Kidney epithelial cell (primary cell): ENCODE data around the gene TOMM70. TPM values are rescaled to one million over a fixed set of nuclear protein-coding genes. Genes with fewer than 3 reads are reported as not detected.

Experiments
- DNase-seq: peaks from one replicate; pipeline ENCODE4 v3.0.0-alpha.2; 2010; ENCODE audit warnings: low read depth
- H3K27me3 ChIP-seq: 2 replicates; pipeline ENCODE4 v1.6.0; 2011; ENCODE audit warnings: low read length; ENCODE audit not compliant: control insufficient read depth, insufficient read depth
- H3K36me3 ChIP-seq: 2 replicates; pipeline ENCODE4 v1.5.1; 2011; ENCODE audit warnings: low read length; ENCODE audit not compliant: control insufficient read depth, insufficient read depth
- H3K4me3 ChIP-seq: 2 replicates; pipeline ENCODE4 v1.5.1; 2011; ENCODE audit warnings: low read depth, mild to moderate bottlenecking, control low read depth, low read length
- CTCF ChIP-seq: IDR thresholded peaks from 2 replicates; pipeline ENCODE4 v1.5.1; 2011; ENCODE audit warnings: mild to moderate bottlenecking, moderate library complexity, low read length, control low read depth, inconsistent platforms; ENCODE audit not compliant: insufficient read depth, poor library complexity, severe bottlenecking
- total RNA-seq: library from RNA; depleted of rRNA; stranded (reverse); fragments of >200 nt; gene quantifications from 2 replicates; pipeline ENCODE4 v1.2.3, GENCODE V29; 2015

The TOMM70 gene
- total RNA-seq, 1 donor from 2014 or later: 39.1 TPM

- Histone ChIP-seq H3K4me3 (no peak overlapping the region), H3K36me3 (no peaks in the 10 kb centered on the region), H3K27me3 (no peaks in the 10 kb centered on the region)
- DNase-seq: no peak
- TF ChIP-seq CTCF: no peak
Observed at GRCh38 chr3:100438623-100438974, 37.7 kb upstream of the TOMM70 start.

- DNase-seq: no peak
- Histone ChIP-seq H3K27me3 (no peaks in the 10 kb centered on the region), H3K4me3 (no peak overlapping the region), H3K36me3 (no peaks in the 10 kb centered on the region)
- no peak for TF ChIP-seq CTCF
Observed at GRCh38 chr3:100437721-100438622, 37.1 kb upstream of the TOMM70 start.

- no peak for TF ChIP-seq CTCF
- Histone ChIP-seq H3K27me3 (no peaks in the 10 kb centered on the region), H3K4me3 (no peak overlapping the region), H3K36me3 (no peaks in the 10 kb centered on the region)
- no peak for DNase-seq
Observed at GRCh38 chr3:100436951-100437350, 36.1 kb upstream of the TOMM70 start.

GRCh38 chr3:100429187-100429716 is 28.4 kb upstream of the TOMM70 start:
- H3K27me3 ChIP-seq: no peaks in the 10 kb centered on the region
- H3K36me3 ChIP-seq: no peaks in the 10 kb centered on the region
- no peak for TF ChIP-seq CTCF
- DNase-seq: no peak
- H3K4me3 ChIP-seq: no peak overlapping the region

GRCh38 chr3:100427699-100428098 is 26.8 kb upstream of the TOMM70 start:
- no peak for TF ChIP-seq CTCF
- no peak overlapping the region for H3K4me3 ChIP-seq
- H3K36me3 ChIP-seq: no peaks in the 10 kb centered on the region
- no peaks in the 10 kb centered on the region for H3K27me3 ChIP-seq
- DNase-seq: no peak
